Left lung (tissue), 10 donors: ENCODE data around the gene COPRS. TPM values are rescaled to one million over a fixed set of nuclear protein-coding genes. Genes with fewer than 3 reads are reported as not detected.
"Not testable (repeated sequence)": the region's sequence is repeated elsewhere in the genome, so short reads cannot be mapped to it uniquely, and the experiment has no call there.

Experiments used
- ATAC-seq: fragments of 200-7000 bp; cut with Tn5 transposase; one replicate; pipeline ENCODE4 v1.9.1; 2020; ENCODE audit warnings: moderate library complexity
- DNase-seq, 4 donors: peaks; one replicate each; pipeline ENCODE4 v3.0.0-alpha.2; 2013 to 2020
- H3K27ac ChIP-seq, 2 donors: fragments of 200-600 bp; sonication (generic) in 1 of 2; one replicate each; pipeline versions ENCODE4 v1.5.0 to v1.8.0; 2020 to 2021
- H3K27me3 ChIP-seq, 2 donors: fragments of 200-600 bp; sonication (generic) in 1 of 2; one replicate each; pipeline versions ENCODE4 v1.5.0 to v1.8.0; 2020 to 2021
- H3K36me3 ChIP-seq, 2 donors: fragments of 200-600 bp; sonication (generic) in 1 of 2; one replicate each; pipeline versions ENCODE4 v1.5.0 to v1.8.0; 2020 to 2021
- H3K4me1 ChIP-seq, 2 donors: fragments of 200-600 bp; one replicate each; pipeline ENCODE4 v1.8.0; 2021
- H3K4me3 ChIP-seq, 2 donors: fragments of 200-600 bp; sonication (generic) in 1 of 2; one replicate each; pipeline versions ENCODE4 v1.5.0 to v1.8.0; 2020 to 2021; ENCODE audit warnings: mild to moderate bottlenecking in 1 of 2
- H3K9me3 ChIP-seq, 2 donors: fragments of 200-600 bp; sonication (generic) in 1 of 2; one replicate each; pipeline versions ENCODE4 v1.5.0 to v1.8.0; 2020 to 2021
- CTCF ChIP-seq, 2 donors: fragments of 200-600 bp; sonication (generic) in 1 of 2; IDR thresholded peaks; one replicate each; pipeline versions ENCODE4 v1.5.0 to v1.8.0; 2021; ENCODE audit warnings: antibody characterized with exemption in 2 of 2
- intact Hi-C, 2 donors: fragments of 100-400 bp; cut with DNase I; formaldehyde crosslinking; loops; one replicate each; pipeline versions ENCODE4 v1.11.2 to v1.14.2; 2022
- polyA plus RNA-seq, 6 donors: library from polyadenylated mRNA; unstranded; fragments of 120-200 nt; gene quantifications; one replicate each; pipeline ENCODE4 v1.2.1, GENCODE V29; 2013; ENCODE audit not compliant: insufficient read length in 6 of 6
- total RNA-seq, 2 donors: library from RNA; stranded (reverse); fragmentation: NEBNext Ultra II Directional; extraction: Animal tissue kit (Norgen Biotek cat#: 25700); gene quantifications; one replicate each; pipeline ENCODE4 v1.2.1, GENCODE V29; 2021
- donor health status: DM: no; HTN: yes; CAD: no.
- donor health status: DM: no; HTN: no; CAD: no.

COPRS gene
- total and polyA plus RNA-seq, 8 donors, result 32.8 to 44.0 (median 35.4) TPM

DNA sequence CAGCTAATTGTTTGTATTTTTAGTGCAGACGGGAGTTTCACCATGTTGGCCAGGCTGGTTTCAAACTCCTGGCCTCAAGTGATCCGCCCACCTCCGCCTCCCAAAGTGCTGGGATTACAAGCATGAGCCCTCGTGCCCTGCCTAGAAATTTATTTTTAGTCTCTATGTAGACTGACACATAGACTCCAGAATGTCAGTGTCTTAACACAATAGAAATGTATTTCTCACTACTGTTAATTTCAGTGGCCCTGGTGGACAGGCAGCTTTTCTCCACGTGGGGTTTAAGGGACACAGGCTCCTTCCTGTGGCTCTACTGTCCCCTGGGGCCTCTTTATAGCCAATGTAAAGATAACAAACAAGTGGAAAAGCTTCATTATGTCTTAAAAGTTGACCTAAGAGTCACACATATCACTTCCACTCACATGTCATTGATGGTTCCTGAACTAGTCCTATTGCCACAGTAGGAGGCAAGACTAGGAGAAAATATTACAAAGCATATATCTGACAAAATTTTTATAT is 43.8 kb downstream of the COPRS start:
- Histone ChIP-seq H3K27me3 (no peaks in the 10 kb centered on the region), H3K4me3 (no peak overlapping the region), H3K9me3 (peaks cover 0 to 3% of the 10 kb centered on the region in 2 donors), H3K27ac (no peak overlapping the region), H3K36me3 (no peaks in the 10 kb centered on the region), H3K4me1 (no peaks in the 10 kb centered on the region)
- ATAC-seq, result no peak
- TF ChIP-seq CTCF (IDR thresholded peaks at IDR 0.05), result no peak
- no peak for DNase-seq
- intact Hi-C loops, result no loop called here

GRCh38 chr17:31811101-31811500 is 47.9 kb downstream of the COPRS start:
- ATAC-seq (no peak), DNase-seq (peak in 2 of 4 donors; percentile 13 to 25)
- H3K4me3 ChIP-seq, result no peak overlapping the region
- TF ChIP-seq CTCF (IDR thresholded peaks at IDR 0.05), result no peak
- H3K27ac ChIP-seq, result no peak overlapping the region
- H3K9me3 ChIP-seq, result no peaks in the 10 kb centered on the region
- no peaks in the 10 kb centered on the region for H3K27me3 ChIP-seq
- intact Hi-C loops, result no loop called here
- H3K36me3 ChIP-seq, result no peaks in the 10 kb centered on the region
- H3K4me1 ChIP-seq, result no peaks in the 10 kb centered on the region

- H3K9me3 ChIP-seq, H3K36me3 ChIP-seq, H3K27ac ChIP-seq, intact Hi-C loops, H3K27me3 ChIP-seq, H3K4me1 ChIP-seq, H3K4me3 ChIP-seq, DNase-seq, ATAC-seq: not testable (repeated sequence)
These were observed 49.2 kb downstream of the COPRS start for GRCh38 chr17:31809876-31810275.

GRCh38 chr17:31808521-31809050 is 50.5 kb downstream of the COPRS start:
- no peaks in the 10 kb centered on the region for H3K36me3 ChIP-seq
- no peaks in the 10 kb centered on the region for H3K9me3 ChIP-seq
- TF ChIP-seq CTCF (IDR thresholded peaks at IDR 0.05), result no peak
- DNase-seq (no peak), ATAC-seq (no peak)
- intact Hi-C loops, result no loop called here
- H3K27ac ChIP-seq, result no peak overlapping the region
- no peak overlapping the region for H3K4me3 ChIP-seq
- H3K27me3 ChIP-seq, result no peaks in the 10 kb centered on the region
- H3K4me1 ChIP-seq, result no peaks in the 10 kb centered on the region

GRCh38 chr17:31807846-31808245 is 51.2 kb downstream of the COPRS start:
- intact Hi-C loops, result no loop called here
- Histone ChIP-seq H3K4me1 (no peaks in the 10 kb centered on the region), H3K27ac (no peak overlapping the region), H3K27me3 (no peaks in the 10 kb centered on the region), H3K9me3 (no peaks in the 10 kb centered on the region), H3K4me3 (no peak overlapping the region), H3K36me3 (no peaks in the 10 kb centered on the region)
- DNase-seq (no peak), ATAC-seq (no peak)
- TF ChIP-seq CTCF (IDR thresholded peaks at IDR 0.05), result no peak

DNA sequence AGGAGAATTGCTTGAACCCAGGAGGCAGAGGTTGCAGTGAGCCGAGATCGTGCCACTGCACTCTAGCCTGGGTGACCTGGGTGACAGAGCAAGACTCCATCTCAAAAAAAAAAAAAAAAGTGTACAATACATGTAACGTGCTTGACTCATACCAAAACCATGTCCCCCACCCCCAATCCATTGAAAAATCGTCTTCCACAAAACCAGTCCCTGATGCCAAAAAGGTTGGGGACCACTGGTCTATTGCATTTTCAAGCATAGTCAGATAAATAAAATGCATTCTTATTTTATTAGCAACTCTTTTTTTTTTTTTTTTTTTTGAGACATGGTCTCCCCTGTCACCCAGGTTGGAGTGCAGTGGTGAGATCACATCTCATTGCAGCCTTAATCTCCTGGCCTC is 52.1 kb downstream of the COPRS start:
- no peaks in the 10 kb centered on the region for H3K36me3 ChIP-seq
- intact Hi-C loops, result no loop called here
- no peaks in the 10 kb centered on the region for H3K9me3 ChIP-seq
- no peaks in the 10 kb centered on the region for H3K27me3 ChIP-seq
- no peak for ATAC-seq
- H3K4me3 ChIP-seq, result no peak overlapping the region
- TF ChIP-seq CTCF (IDR thresholded peaks at IDR 0.05), result no peak
- H3K27ac ChIP-seq, result no peak overlapping the region
- no peaks in the 10 kb centered on the region for H3K4me1 ChIP-seq
- no peak for DNase-seq
